WTC11 (cell line): Measurements from ENCODE around the gene LETMD1. TPM values are rescaled to one million over a fixed set of nuclear protein-coding genes. Genes with fewer than 3 reads are reported as not detected.

Experiments used
- ATAC-seq: fragments of 200-7000 bp; cut with Tn5 transposase; 2 replicates; pipeline ENCODE4 v1.10.0; 2021; ENCODE audit warnings: mild to moderate bottlenecking, moderate library complexity
- CTCF ChIA-PET: fragments of 300-600 bp; sonication (Branson Sonifier 250); formaldehyde crosslinking; loops from one replicate; lab custom pipeline; 2021; ENCODE audit warnings: antibody characterized with exemption; lab: Charles Lee
- POLR2A ChIA-PET: fragments of 350-600 bp; sonication (Branson Sonifier 250); formaldehyde crosslinking; loops from one replicate; lab custom pipeline; 2021; ENCODE audit warnings: antibody characterized with exemption; lab: Charles Lee
- DNase-seq: peaks from one replicate; pipeline ENCODE4 v3.0.0; 2021; ENCODE audit warnings: low spot score
- H3K27ac Mint-ChIP-seq: 2 replicates; pipeline ENCODE4 v1.8.0; 2021; ENCODE audit warnings: mixed read lengths
- H3K27me3 Mint-ChIP-seq: 2 replicates; pipeline ENCODE4 v1.8.0; 2021; ENCODE audit warnings: low read depth, mild to moderate bottlenecking, moderate library complexity, mixed read lengths
- H3K36me3 Mint-ChIP-seq: 2 replicates; pipeline ENCODE4 v1.8.0; 2021; ENCODE audit warnings: mixed read lengths
- H3K4me1 Mint-ChIP-seq: 2 replicates; pipeline ENCODE4 v1.8.0; 2022; ENCODE audit warnings: mixed read lengths
- H3K4me3 Mint-ChIP-seq: 2 replicates; pipeline ENCODE4 v1.8.0; 2021; ENCODE audit warnings: mild to moderate bottlenecking, moderate library complexity, mixed read lengths
- H3K9me3 Mint-ChIP-seq: 2 replicates; pipeline ENCODE4 v1.8.0; 2021; ENCODE audit warnings: mixed read lengths
- CREM ChIP-seq: sonication (generic); formaldehyde crosslinking; IDR thresholded peaks from 2 replicates; pipeline ENCODE4 v1.8.1; 2022; ENCODE audit warnings: mild to moderate bottlenecking, missing genetic modification reagents, moderate library complexity
- ELF4 ChIP-seq: sonication (generic); formaldehyde crosslinking; IDR thresholded peaks from 2 replicates; pipeline ENCODE4 v1.8.1; 2022; ENCODE audit warnings: low read depth, mild to moderate bottlenecking, moderate library complexity, missing genetic modification reagents
- HMGA2 ChIP-seq: fragments of 250-450 bp; sonication (Bioruptor Pico); IDR thresholded peaks from 2 replicates; pipeline ENCODE4 v1.4.0; 2021; ENCODE audit warnings: mild to moderate bottlenecking, moderate library complexity
- NR3C1 ChIP-seq: sonication (generic); formaldehyde crosslinking; conservative IDR thresholded peaks from 2 replicates; pipeline ENCODE4 v1.8.1; 2023; ENCODE audit warnings: low read depth, mild to moderate bottlenecking, missing genetic modification reagents
- PRRX2 ChIP-seq: fragments of 250-450 bp; sonication (Bioruptor Pico); IDR thresholded peaks from 2 replicates; pipeline ENCODE4 v1.8.0; 2021; ENCODE audit warnings: mild to moderate bottlenecking
- RORB ChIP-seq: fragments of 250-450 bp; sonication (Bioruptor Pico); IDR thresholded peaks from 2 replicates; pipeline ENCODE4 v1.9.0; 2021; ENCODE audit warnings: mild to moderate bottlenecking
- TEAD1 ChIP-seq: sonication (generic); formaldehyde crosslinking; IDR thresholded peaks from 2 replicates; pipeline ENCODE4 v1.8.0; 2022; ENCODE audit warnings: mild to moderate bottlenecking, missing genetic modification reagents
- ZNF396 ChIP-seq: fragments of 250-450 bp; sonication (Bioruptor Pico); IDR thresholded peaks from 2 replicates; pipeline ENCODE4 v1.8.0; 2021; ENCODE audit warnings: mild to moderate bottlenecking, moderate library complexity, borderline replicate concordance
- total RNA-seq: library from RNA; stranded (reverse); gene quantifications from 3 replicates; pipeline ENCODE4 v1.2.3, GENCODE V29; 2021
- TF ChIP-seq, protein P1 (sequence below): sonication (generic); formaldehyde crosslinking; IDR thresholded peaks from 2 replicates; pipeline ENCODE4 v1.8.1; 2023; ENCODE audit warnings: mild to moderate bottlenecking, missing genetic modification reagents, moderate library complexity
- TF ChIP-seq, protein P2 (sequence below): sonication (generic); formaldehyde crosslinking; IDR thresholded peaks from 2 replicates; pipeline ENCODE4 v1.8.1; 2023; ENCODE audit warnings: mild to moderate bottlenecking, moderate library complexity, missing genetic modification reagents
- TF ChIP-seq, protein P3 (sequence below): sonication (generic); formaldehyde crosslinking; IDR thresholded peaks from 2 replicates; pipeline ENCODE4 v1.8.1; 2023; ENCODE audit warnings: mild to moderate bottlenecking, missing genetic modification reagents
- TF ChIP-seq, protein P4 (sequence below): sonication (generic); formaldehyde crosslinking; IDR thresholded peaks from 2 replicates; pipeline ENCODE4 v1.8.0; 2022; ENCODE audit warnings: mild to moderate bottlenecking, missing genetic modification reagents
- TF ChIP-seq, protein P5 (sequence below): sonication (generic); formaldehyde crosslinking; conservative IDR thresholded peaks from 2 replicates; pipeline ENCODE4 v1.8.1; 2023; ENCODE audit warnings: mild to moderate bottlenecking, low read depth, missing genetic modification reagents, moderate library complexity

Gene LETMD1
- total RNA-seq, 1 experiment from 2014 or later: 43.3 TPM

DNA sequence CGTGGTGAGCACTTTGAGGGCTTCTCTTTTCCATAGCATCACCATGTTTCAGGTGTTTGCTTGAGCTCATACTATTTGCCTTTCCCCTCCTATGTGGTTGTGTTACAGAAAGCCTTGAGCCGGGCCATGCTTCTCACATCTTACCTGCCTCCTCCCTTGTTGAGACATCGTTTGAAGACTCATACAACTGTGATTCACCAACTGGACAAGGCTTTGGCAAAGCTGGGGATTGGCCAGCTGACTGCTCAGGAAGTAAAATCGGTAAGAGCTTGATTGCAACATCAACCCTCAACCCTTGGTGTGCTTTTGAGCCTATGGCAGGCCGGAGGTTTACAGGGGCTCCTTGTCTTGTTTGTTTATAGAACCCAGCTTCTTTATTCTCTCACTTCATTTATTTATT is 8.1 kb downstream of the LETMD1 start:
- no peak for DNase-seq
- ChIA-PET CTCF (no interaction called here), POLR2A (no interaction called here)
- no peak overlapping the region for H3K4me3 Mint-ChIP-seq
- TF ChIP-seq, protein P1, sequence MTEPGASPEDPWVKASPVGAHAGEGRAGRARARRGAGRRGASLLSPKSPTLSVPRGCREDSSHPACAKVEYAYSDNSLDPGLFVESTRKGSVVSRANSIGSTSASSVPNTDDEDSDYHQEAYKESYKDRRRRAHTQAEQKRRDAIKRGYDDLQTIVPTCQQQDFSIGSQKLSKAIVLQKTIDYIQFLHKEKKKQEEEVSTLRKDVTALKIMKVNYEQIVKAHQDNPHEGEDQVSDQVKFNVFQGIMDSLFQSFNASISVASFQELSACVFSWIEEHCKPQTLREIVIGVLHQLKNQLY (CRISPR knock-in tag): no peak
- TF ChIP-seq PRRX2 (CRISPR knock-in tag) (no peak), RORB (CRISPR knock-in tag) (no peak), ELF4 (CRISPR knock-in tag) (no peak), CREM (CRISPR knock-in tag) (no peak), TEAD1 (CRISPR knock-in tag) (no peak), NR3C1 (CRISPR knock-in tag) (no peak), ZNF396 (CRISPR knock-in tag) (no peak)
- TF ChIP-seq, protein P2, sequence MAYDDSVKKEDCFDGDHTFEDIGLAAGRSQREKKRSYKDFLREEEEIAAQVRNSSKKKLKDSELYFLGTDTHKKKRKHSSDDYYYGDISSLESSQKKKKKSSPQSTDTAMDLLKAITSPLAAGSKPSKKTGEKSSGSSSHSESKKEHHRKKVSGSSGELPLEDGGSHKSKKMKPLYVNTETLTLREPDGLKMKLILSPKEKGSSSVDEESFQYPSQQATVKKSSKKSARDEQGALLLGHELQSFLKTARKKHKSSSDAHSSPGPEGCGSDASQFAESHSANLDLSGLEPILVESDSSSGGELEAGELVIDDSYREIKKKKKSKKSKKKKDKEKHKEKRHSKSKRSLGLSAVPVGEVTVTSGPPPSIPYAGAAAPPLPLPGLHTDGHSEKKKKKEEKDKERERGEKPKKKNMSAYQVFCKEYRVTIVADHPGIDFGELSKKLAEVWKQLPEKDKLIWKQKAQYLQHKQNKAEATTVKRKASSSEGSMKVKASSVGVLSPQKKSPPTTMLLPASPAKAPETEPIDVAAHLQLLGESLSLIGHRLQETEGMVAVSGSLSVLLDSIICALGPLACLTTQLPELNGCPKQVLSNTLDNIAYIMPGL (CRISPR knock-in tag): no peak
- TF ChIP-seq, protein P3, sequence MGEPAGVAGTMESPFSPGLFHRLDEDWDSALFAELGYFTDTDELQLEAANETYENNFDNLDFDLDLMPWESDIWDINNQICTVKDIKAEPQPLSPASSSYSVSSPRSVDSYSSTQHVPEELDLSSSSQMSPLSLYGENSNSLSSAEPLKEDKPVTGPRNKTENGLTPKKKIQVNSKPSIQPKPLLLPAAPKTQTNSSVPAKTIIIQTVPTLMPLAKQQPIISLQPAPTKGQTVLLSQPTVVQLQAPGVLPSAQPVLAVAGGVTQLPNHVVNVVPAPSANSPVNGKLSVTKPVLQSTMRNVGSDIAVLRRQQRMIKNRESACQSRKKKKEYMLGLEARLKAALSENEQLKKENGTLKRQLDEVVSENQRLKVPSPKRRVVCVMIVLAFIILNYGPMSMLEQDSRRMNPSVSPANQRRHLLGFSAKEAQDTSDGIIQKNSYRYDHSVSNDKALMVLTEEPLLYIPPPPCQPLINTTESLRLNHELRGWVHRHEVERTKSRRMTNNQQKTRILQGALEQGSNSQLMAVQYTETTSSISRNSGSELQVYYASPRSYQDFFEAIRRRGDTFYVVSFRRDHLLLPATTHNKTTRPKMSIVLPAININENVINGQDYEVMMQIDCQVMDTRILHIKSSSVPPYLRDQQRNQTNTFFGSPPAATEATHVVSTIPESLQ (CRISPR knock-in tag): no peak
- TF ChIP-seq, protein P4, sequence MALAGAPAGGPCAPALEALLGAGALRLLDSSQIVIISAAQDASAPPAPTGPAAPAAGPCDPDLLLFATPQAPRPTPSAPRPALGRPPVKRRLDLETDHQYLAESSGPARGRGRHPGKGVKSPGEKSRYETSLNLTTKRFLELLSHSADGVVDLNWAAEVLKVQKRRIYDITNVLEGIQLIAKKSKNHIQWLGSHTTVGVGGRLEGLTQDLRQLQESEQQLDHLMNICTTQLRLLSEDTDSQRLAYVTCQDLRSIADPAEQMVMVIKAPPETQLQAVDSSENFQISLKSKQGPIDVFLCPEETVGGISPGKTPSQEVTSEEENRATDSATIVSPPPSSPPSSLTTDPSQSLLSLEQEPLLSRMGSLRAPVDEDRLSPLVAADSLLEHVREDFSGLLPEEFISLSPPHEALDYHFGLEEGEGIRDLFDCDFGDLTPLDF: no peak
- no peaks in the 10 kb centered on the region for H3K4me1 Mint-ChIP-seq
- no peaks in the 10 kb centered on the region for H3K27me3 Mint-ChIP-seq
- no peak for ATAC-seq
- H3K27ac Mint-ChIP-seq: no peak overlapping the region
- H3K9me3 Mint-ChIP-seq: no peaks in the 10 kb centered on the region
- peaks cover 54% of the 10 kb centered on the region for H3K36me3 Mint-ChIP-seq

DNA sequence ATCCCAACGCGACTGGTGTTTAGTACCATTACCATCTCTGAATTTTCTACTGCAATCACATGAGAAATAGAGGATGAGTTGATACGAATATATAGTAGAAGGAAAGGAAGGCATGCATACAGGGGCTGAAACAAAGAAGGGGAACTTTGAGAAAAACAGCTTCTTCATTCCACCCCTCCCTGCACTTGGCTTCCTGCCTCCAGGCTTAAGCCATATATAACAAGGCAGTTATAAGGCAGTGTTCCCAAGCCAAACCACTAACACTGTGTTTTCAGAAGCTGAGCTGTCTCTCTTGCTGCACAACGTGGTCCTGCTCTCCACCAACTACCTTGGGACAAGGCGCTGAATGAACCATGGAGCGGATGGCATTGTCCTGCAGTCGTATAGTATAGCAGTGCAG is 11.0 kb downstream of the LETMD1 start:
- DNase-seq (no peak), ATAC-seq (no peak)
- Mint-ChIP-seq H3K27ac (0 out of 2 replicates have a peak overlapping the region, but pooled peaks have one; percentile 38), H3K4me1 (no peaks in the 10 kb centered on the region), H3K4me3 (no peak overlapping the region), H3K9me3 (no peaks in the 10 kb centered on the region), H3K27me3 (no peaks in the 10 kb centered on the region)
- POLR2A ChIA-PET: no interaction called here
- CTCF ChIA-PET: no interaction called here
- no peak for TF ChIP-seq HMGA2 (CRISPR knock-in tag)
- TF ChIP-seq, protein P5, sequence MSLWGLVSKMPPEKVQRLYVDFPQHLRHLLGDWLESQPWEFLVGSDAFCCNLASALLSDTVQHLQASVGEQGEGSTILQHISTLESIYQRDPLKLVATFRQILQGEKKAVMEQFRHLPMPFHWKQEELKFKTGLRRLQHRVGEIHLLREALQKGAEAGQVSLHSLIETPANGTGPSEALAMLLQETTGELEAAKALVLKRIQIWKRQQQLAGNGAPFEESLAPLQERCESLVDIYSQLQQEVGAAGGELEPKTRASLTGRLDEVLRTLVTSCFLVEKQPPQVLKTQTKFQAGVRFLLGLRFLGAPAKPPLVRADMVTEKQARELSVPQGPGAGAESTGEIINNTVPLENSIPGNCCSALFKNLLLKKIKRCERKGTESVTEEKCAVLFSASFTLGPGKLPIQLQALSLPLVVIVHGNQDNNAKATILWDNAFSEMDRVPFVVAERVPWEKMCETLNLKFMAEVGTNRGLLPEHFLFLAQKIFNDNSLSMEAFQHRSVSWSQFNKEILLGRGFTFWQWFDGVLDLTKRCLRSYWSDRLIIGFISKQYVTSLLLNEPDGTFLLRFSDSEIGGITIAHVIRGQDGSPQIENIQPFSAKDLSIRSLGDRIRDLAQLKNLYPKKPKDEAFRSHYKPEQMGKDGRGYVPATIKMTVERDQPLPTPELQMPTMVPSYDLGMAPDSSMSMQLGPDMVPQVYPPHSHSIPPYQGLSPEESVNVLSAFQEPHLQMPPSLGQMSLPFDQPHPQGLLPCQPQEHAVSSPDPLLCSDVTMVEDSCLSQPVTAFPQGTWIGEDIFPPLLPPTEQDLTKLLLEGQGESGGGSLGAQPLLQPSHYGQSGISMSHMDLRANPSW: no peak
- TF ChIP-seq, all 79 proteins: peak for 0
- H3K36me3 Mint-ChIP-seq: peaks cover 59% of the 10 kb centered on the region
